PC-3 (cell line): Measurements from ENCODE around the gene SPATS2.

Source experiments
- EZH2phosphoT487 ChIP-seq: fragments of 300-600 bp; sonication (generic); IDR thresholded peaks from 2 replicates; pipeline ENCODE4 v1.6.1; 2018; ENCODE audit warnings: mild to moderate bottlenecking, antibody characterized with exemption, low read length, borderline replicate concordance
- TF ChIP-seq, protein P1 (sequence below): fragments of 300-600 bp; sonication (generic); conservative IDR thresholded peaks from 2 replicates; pipeline ENCODE4 v1.5.1; 2017; ENCODE audit warnings: antibody characterized with exemption, low read depth, mild to moderate bottlenecking, low read length

DNA sequence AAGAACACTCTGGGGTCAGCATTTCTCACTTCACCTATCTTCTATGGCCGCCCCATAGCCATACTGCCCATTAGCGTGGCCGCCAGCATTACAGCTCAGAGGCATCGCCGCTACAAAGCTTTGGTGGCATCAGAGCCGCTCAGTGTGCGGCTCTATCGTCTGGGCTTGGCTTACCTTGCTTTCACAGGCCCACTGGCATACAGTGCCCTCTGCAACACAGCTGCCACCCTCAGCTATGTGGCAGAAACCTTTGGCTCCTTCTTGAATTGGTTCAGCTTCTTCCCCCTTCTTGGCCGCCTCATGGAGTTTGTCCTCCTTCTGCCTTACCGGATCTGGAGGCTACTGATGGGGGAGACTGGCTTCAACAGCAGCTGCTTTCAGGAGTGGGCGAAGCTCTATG lies 18.0 kb upstream of the SPATS2 start:
- TF ChIP-seq, protein P1, sequence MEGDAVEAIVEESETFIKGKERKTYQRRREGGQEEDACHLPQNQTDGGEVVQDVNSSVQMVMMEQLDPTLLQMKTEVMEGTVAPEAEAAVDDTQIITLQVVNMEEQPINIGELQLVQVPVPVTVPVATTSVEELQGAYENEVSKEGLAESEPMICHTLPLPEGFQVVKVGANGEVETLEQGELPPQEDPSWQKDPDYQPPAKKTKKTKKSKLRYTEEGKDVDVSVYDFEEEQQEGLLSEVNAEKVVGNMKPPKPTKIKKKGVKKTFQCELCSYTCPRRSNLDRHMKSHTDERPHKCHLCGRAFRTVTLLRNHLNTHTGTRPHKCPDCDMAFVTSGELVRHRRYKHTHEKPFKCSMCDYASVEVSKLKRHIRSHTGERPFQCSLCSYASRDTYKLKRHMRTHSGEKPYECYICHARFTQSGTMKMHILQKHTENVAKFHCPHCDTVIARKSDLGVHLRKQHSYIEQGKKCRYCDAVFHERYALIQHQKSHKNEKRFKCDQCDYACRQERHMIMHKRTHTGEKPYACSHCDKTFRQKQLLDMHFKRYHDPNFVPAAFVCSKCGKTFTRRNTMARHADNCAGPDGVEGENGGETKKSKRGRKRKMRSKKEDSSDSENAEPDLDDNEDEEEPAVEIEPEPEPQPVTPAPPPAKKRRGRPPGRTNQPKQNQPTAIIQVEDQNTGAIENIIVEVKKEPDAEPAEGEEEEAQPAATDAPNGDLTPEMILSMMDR: no peak
- no peak for TF ChIP-seq EZH2phosphoT487
